Measurements from ENCODE around the gene SPG7.

GRCh38 chr16:89598199-89598598, 90.0 kb downstream of the SPG7 start:
- TF ChIP-seq POLR2A (IDR thresholded peaks at IDR 0.05) (no peak), CTCF (IDR thresholded peaks at IDR 0.05) (no peak)
